ENCODE results near the gene FBXO38. TPM values are rescaled to one million over a fixed set of nuclear protein-coding genes. Genes with fewer than 3 reads are reported as not detected.

FBXO38 gene
- total RNA-seq, 1 donor from 2014 or later = 51.5 TPM

GRCh38 chr5:148427370-148428042 is 43.7 kb downstream of the FBXO38 start:
- Mint-ChIP-seq H3K36me3 (peaks cover 39% of the 10 kb centered on the region), H3K4me1 (ENCODE audit: unreplicated experiment) (no peaks in the 10 kb centered on the region), H3K27ac (no peak overlapping the region), H3K27me3 (no peaks in the 10 kb centered on the region), H3K9me3 (no peaks in the 10 kb centered on the region), H3K4me3 (no peak overlapping the region)
- DNase-seq (ENCODE audit: extremely low spot score, unreplicated experiment) = no peak
- no peak for TF ChIP-seq CTCF (conservative IDR thresholded peaks at IDR 0.05)

- Mint-ChIP-seq H3K9me3 (no peaks in the 10 kb centered on the region), H3K4me3 (no peak overlapping the region), H3K36me3 (peaks cover 44% of the 10 kb centered on the region), H3K27ac (no peak overlapping the region), H3K4me1 (ENCODE audit: unreplicated experiment) (no peaks in the 10 kb centered on the region), H3K27me3 (no peaks in the 10 kb centered on the region)
- no peak for DNase-seq (ENCODE audit: extremely low spot score, unreplicated experiment)
- no peak for TF ChIP-seq CTCF (conservative IDR thresholded peaks at IDR 0.05)
Observed at GRCh38 chr5:148428848-148429247, 45.1 kb downstream of the FBXO38 start.

- Mint-ChIP-seq H3K4me1 (ENCODE audit: unreplicated experiment) (no peaks in the 10 kb centered on the region), H3K9me3 (no peaks in the 10 kb centered on the region), H3K4me3 (no peak overlapping the region), H3K36me3 (peaks cover 32% of the 10 kb centered on the region), H3K27me3 (no peaks in the 10 kb centered on the region), H3K27ac (no peak overlapping the region)
- no peak for DNase-seq (ENCODE audit: extremely low spot score, unreplicated experiment)
- TF ChIP-seq CTCF (conservative IDR thresholded peaks at IDR 0.05) = no peak
Observed at GRCh38 chr5:148433826-148434225, 50.1 kb downstream of the FBXO38 start.

- Mint-ChIP-seq H3K27ac (no peak overlapping the region), H3K36me3 (peaks cover 28% of the 10 kb centered on the region), H3K4me1 (ENCODE audit: unreplicated experiment) (no peaks in the 10 kb centered on the region), H3K27me3 (no peaks in the 10 kb centered on the region), H3K4me3 (no peak overlapping the region), H3K9me3 (no peaks in the 10 kb centered on the region)
- DNase-seq (ENCODE audit: extremely low spot score, unreplicated experiment) = no peak
- TF ChIP-seq CTCF (conservative IDR thresholded peaks at IDR 0.05) = no peak
Observed at GRCh38 chr5:148436029-148436428, 52.3 kb downstream of the FBXO38 start.

GRCh38 chr5:148437249-148437648 is 53.5 kb downstream of the FBXO38 start:
- Mint-ChIP-seq H3K36me3 (peaks cover 21% of the 10 kb centered on the region), H3K4me3 (no peak overlapping the region), H3K27ac (no peak overlapping the region), H3K9me3 (no peaks in the 10 kb centered on the region), H3K27me3 (no peaks in the 10 kb centered on the region), H3K4me1 (ENCODE audit: unreplicated experiment) (no peaks in the 10 kb centered on the region)
- no peak for DNase-seq (ENCODE audit: extremely low spot score, unreplicated experiment)
- no peak for TF ChIP-seq CTCF (conservative IDR thresholded peaks at IDR 0.05)

Data from type B pancreatic cell (in vitro differentiated cells).